ENCODE results near the gene TNFRSF25. TPM values are rescaled to one million over a fixed set of nuclear protein-coding genes. Genes with fewer than 3 reads are reported as not detected.

TNFRSF25 gene
- total and polyA plus RNA-seq, 9 of the 15 experiments (the other 6 are each of a cell fraction or from before 2014, with no cell fraction given) = 0.24 to 0.49 TPM; not detected in 7

DNA sequence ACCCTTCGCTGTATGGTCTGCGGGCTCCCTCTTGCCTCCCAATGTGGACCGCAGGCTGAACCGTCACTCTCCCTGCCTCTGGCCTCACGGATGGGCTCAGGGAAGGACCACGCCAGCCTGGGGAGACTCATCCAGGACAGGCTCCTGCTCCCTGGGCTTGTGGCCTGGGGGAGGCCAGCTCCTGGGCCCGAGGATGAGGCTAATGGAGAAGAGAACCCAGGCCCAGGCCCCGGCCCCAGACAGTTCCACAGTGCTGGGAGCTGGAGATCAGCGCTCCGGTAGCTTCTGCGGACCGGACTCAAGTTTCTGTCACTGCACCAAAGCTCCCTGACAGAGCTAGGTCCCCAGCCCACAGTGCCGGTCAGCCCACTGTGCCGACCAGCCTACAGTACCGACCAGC lies 38.9 kb upstream of the TNFRSF25 start:
- no peak overlapping the region for H3K4me3 ChIP-seq
- H3K27me3 ChIP-seq (ENCODE audit: control insufficient read depth in 2 of 2, insufficient read depth in 2 of 2, low read length in 2 of 2) = peaks cover 88 to 100% of the 10 kb centered on the region in 2 experiments
- H3K9ac ChIP-seq (ENCODE audit: insufficient read depth in 1 of 2, low read depth in 2 of 2, low read length in 2 of 2) = peak overlapping the region in 1 of 2 experiments; percentile 61; a peak in 2 of 4 replicates
- ATAC-seq (no peak; the same call in 2 of the 3 replicates), FAIRE-seq (no peak), DNase-seq (ENCODE audit: extremely low read depth in 1 of 4, low spot score in 3 of 4) (no peak)
- intact Hi-C loops (cut with micrococcal nuclease) = no loop called here
- ChIA-PET POLR2A (interaction anchor here (0.7 to 6.1 kb wide), 3 partner anchors 9 to 106 kb away, joined by 4 to 57 read pairs (median 4); no protein-coding TSS in a partner anchor), CTCF (ENCODE audit: low intra/inter-chr PET ratio) (no interaction called here)
- no peak overlapping the region for H3K27ac ChIP-seq (ENCODE audit: extremely low read depth, low read depth, low read length)
- H2AFZ ChIP-seq (ENCODE audit: low read depth, low read length) = no peak overlapping the region
- TF ChIP-seq SREBF2 (CRISPR knock-in tag; IDR thresholded peaks at IDR 0.05) (no peak), KAT7 (CRISPR knock-in tag; IDR thresholded peaks at IDR 0.05; ENCODE audit: borderline replicate concordance) (no peak), RBM25 (IDR thresholded peaks at IDR 0.05; ENCODE audit: low read depth, low read length, severe bottlenecking) (no peak), ZNF324 (CRISPR knock-in tag; IDR thresholded peaks at IDR 0.05) (no peak), RFX1 (IDR thresholded peaks at IDR 0.05) (no peak)
- TF ChIP-seq, protein P1, sequence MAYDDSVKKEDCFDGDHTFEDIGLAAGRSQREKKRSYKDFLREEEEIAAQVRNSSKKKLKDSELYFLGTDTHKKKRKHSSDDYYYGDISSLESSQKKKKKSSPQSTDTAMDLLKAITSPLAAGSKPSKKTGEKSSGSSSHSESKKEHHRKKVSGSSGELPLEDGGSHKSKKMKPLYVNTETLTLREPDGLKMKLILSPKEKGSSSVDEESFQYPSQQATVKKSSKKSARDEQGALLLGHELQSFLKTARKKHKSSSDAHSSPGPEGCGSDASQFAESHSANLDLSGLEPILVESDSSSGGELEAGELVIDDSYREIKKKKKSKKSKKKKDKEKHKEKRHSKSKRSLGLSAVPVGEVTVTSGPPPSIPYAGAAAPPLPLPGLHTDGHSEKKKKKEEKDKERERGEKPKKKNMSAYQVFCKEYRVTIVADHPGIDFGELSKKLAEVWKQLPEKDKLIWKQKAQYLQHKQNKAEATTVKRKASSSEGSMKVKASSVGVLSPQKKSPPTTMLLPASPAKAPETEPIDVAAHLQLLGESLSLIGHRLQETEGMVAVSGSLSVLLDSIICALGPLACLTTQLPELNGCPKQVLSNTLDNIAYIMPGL (CRISPR knock-in tag; IDR thresholded peaks at IDR 0.05) = no peak
- peaks cover 0 to 59% of the 10 kb centered on the region in 2 experiments; a peak in 2 of 5 replicates for H3K4me1 ChIP-seq (replicated peaks in 1 of 2; ENCODE audit: control insufficient read depth in 2 of 2, insufficient read depth in 2 of 2, low read length in 2 of 2)
- WGBS (ENCODE audit: insufficient coverage, low coverage, missing lambda C conversion rate) = 27% methylated on average over 15 of the region's 15 CpGs
- no TSS peak for BruUV-seq (replicated peaks)
- H4K20me1 ChIP-seq (replicated peaks; ENCODE audit: control insufficient read depth, insufficient read depth, low read length) = peaks cover 39% of the 10 kb centered on the region
- no peaks in the 10 kb centered on the region for H3K79me2 ChIP-seq (ENCODE audit: control insufficient read depth, insufficient read depth, low read length)
- no peak overlapping the region for H3K4me2 ChIP-seq (ENCODE audit: insufficient read depth, low read length)
- no peaks in the 10 kb centered on the region for H3K36me3 ChIP-seq (ENCODE audit: control insufficient read depth, insufficient read depth, low read length)
- no peaks in the 10 kb centered on the region for H3K9me3 ChIP-seq (replicated peaks; ENCODE audit: control insufficient read depth, insufficient read depth, low read depth, low read length)
- in situ Hi-C loops (cut with MboI) = no loop called here
- H3K9me1 ChIP-seq (ENCODE audit: control insufficient read depth, insufficient read depth, low read length) = no peaks in the 10 kb centered on the region
